Smooth muscle cell (in vitro differentiated cells): ENCODE data around the gene UGT1A9. TPM values are rescaled to one million over a fixed set of nuclear protein-coding genes. Genes with fewer than 3 reads are reported as not detected.

Source experiments
- polyA plus RNA-seq: library from polyadenylated mRNA; unstranded; fragments of >200 nt; fragmentation: Nextera tagmentation; extraction: Ambion mirVana; gene quantifications from 2 replicates; pipeline ENCODE4 v1.2.1, GENCODE V29; 2016
- total RNA-seq: library from RNA; depleted of rRNA; stranded (reverse); fragments of >200 nt; gene quantifications from 2 replicates; pipeline ENCODE4 v1.2.3, GENCODE V29; 2014

The UGT1A9 gene
- total and polyA plus RNA-seq, 2 experiments from 2014 or later = not detected

Other genes with a start within 250 kb of the UGT1A9 start
- gene USP40, start 105.1 kb upstream of the UGT1A9 start, total RNA-seq = 18.0 and 23.6 TPM in 2 replicates
- 9.4 and 16.4 TPM in 2 replicates for gene USP40, start 105.1 kb upstream of the UGT1A9 start, polyA plus RNA-seq
- gene UGT1A8, start 54.3 kb upstream of the UGT1A9 start, total RNA-seq = not detected in 2 replicates
- not detected in 2 replicates for gene UGT1A8, start 54.3 kb upstream of the UGT1A9 start, polyA plus RNA-seq
- gene UGT1A10, start 35.5 kb upstream of the UGT1A9 start, total RNA-seq = not detected in 2 replicates
- gene UGT1A10, start 35.5 kb upstream of the UGT1A9 start, polyA plus RNA-seq = not detected in 2 replicates
- not detected in 2 replicates for gene UGT1A7, start 10.0 kb downstream of the UGT1A9 start, total RNA-seq
- gene UGT1A7, start 10.0 kb downstream of the UGT1A9 start, polyA plus RNA-seq = not detected in 2 replicates
- 0.63 TPM in 1 of 2 replicates, not detected in the other for gene UGT1A6, start 21.0 kb downstream of the UGT1A9 start, total RNA-seq
- not detected in 2 replicates for gene UGT1A6, start 21.0 kb downstream of the UGT1A9 start, polyA plus RNA-seq
- gene UGT1A5, start 41.0 kb downstream of the UGT1A9 start, total RNA-seq = not detected in 2 replicates
- gene UGT1A5, start 41.0 kb downstream of the UGT1A9 start, polyA plus RNA-seq = not detected in 2 replicates
- gene UGT1A4, start 46.8 kb downstream of the UGT1A9 start, total RNA-seq = not detected in 2 replicates
- gene UGT1A4, start 46.8 kb downstream of the UGT1A9 start, polyA plus RNA-seq = not detected in 2 replicates
- gene UGT1A3, start 57.1 kb downstream of the UGT1A9 start, total RNA-seq = not detected in 2 replicates
- gene UGT1A3, start 57.1 kb downstream of the UGT1A9 start, polyA plus RNA-seq = not detected in 2 replicates
- gene UGT1A1, start 88.4 kb downstream of the UGT1A9 start, total RNA-seq = not detected in 2 replicates
- gene UGT1A1, start 88.4 kb downstream of the UGT1A9 start, polyA plus RNA-seq = not detected in 2 replicates
- not detected in 2 replicates for gene MROH2A, start 106.4 kb downstream of the UGT1A9 start, total RNA-seq
- not detected in 2 replicates for gene MROH2A, start 106.4 kb downstream of the UGT1A9 start, polyA plus RNA-seq
- gene HJURP, start 182.6 kb downstream of the UGT1A9 start, total RNA-seq = 12.3 and 19.5 TPM in 2 replicates
- gene HJURP, start 182.6 kb downstream of the UGT1A9 start, polyA plus RNA-seq = 7.9 and 8.6 TPM in 2 replicates
- not detected in 2 replicates for gene TRPM8, start 245.5 kb downstream of the UGT1A9 start, total RNA-seq
- gene TRPM8, start 245.5 kb downstream of the UGT1A9 start, polyA plus RNA-seq = not detected in 2 replicates